Breast epithelium (tissue), 3 donors: Measurements from ENCODE around the gene SCD5.

Experiments used
- POLR2A ChIP-seq: fragments of 450-650 bp; IDR thresholded peaks from one replicate; pipeline ENCODE4 v1.6.1; 2016; ENCODE audit warnings: antibody characterized with exemption, mild to moderate bottlenecking, moderate library complexity
- POLR2AphosphoS5 ChIP-seq, 3 donors: sonication (generic); formaldehyde crosslinking; IDR thresholded peaks; one replicate each; pipeline ENCODE4 v1.6.1; 2017; ENCODE audit warnings: antibody characterized with exemption in 3 of 3
- TF ChIP-seq, protein P1 (sequence below), 3 donors: fragments of 450-650 bp; IDR thresholded peaks; one replicate each; pipeline ENCODE4 v1.5.1; 2016 to 2017; ENCODE audit warnings: antibody characterized with exemption in 3 of 3, mild to moderate bottlenecking in 3 of 3, moderate library complexity in 3 of 3

- TF ChIP-seq, protein P1, sequence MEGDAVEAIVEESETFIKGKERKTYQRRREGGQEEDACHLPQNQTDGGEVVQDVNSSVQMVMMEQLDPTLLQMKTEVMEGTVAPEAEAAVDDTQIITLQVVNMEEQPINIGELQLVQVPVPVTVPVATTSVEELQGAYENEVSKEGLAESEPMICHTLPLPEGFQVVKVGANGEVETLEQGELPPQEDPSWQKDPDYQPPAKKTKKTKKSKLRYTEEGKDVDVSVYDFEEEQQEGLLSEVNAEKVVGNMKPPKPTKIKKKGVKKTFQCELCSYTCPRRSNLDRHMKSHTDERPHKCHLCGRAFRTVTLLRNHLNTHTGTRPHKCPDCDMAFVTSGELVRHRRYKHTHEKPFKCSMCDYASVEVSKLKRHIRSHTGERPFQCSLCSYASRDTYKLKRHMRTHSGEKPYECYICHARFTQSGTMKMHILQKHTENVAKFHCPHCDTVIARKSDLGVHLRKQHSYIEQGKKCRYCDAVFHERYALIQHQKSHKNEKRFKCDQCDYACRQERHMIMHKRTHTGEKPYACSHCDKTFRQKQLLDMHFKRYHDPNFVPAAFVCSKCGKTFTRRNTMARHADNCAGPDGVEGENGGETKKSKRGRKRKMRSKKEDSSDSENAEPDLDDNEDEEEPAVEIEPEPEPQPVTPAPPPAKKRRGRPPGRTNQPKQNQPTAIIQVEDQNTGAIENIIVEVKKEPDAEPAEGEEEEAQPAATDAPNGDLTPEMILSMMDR (IDR thresholded peaks at IDR 0.05) = no peak
- TF ChIP-seq POLR2A = no peak
- no peak for TF ChIP-seq POLR2AphosphoS5 (IDR thresholded peaks at IDR 0.05)
Observed at GRCh38 chr4:82773057-82773456, 25.5 kb downstream of the SCD5 start.
